ENCODE data around the gene TMEM176A.

The TMEM176A gene

GRCh38 chr7:150797661-150798060, 2.9 kb upstream of the TMEM176A start:
- no peak overlapping the region for H3K4me3 ChIP-seq (ENCODE audit: low read depth, low read length)
- no peak for DNase-seq (ENCODE audit: low read depth)
- no peak for TF ChIP-seq CTCF (conservative IDR thresholded peaks at IDR 0.05; ENCODE audit: low read depth, low read length)

GRCh38 chr7:150799156-150799555, 1.4 kb upstream of the TMEM176A start:
- no peak overlapping the region for H3K4me3 ChIP-seq (ENCODE audit: low read depth, low read length)
- no peak for TF ChIP-seq CTCF (conservative IDR thresholded peaks at IDR 0.05; ENCODE audit: low read depth, low read length)
- DNase-seq (ENCODE audit: low read depth): no peak

- no peak for DNase-seq (ENCODE audit: low read depth)
- no peak within 1 kb of the TSS for H3K4me3 ChIP-seq (ENCODE audit: low read depth, low read length)
- TF ChIP-seq CTCF (conservative IDR thresholded peaks at IDR 0.05; ENCODE audit: low read depth, low read length): no peak
Measured at GRCh38 chr7:150799741-150800580, 608 bp upstream of the TMEM176A start, which contains the start of gene TMEM176B. TMEM176B (minus strand) TSS chr7:150800364; CDS start chr7:150796569, 3,795 bp downstream.

- no peak for TF ChIP-seq CTCF (conservative IDR thresholded peaks at IDR 0.05; ENCODE audit: low read depth, low read length)
- no peak overlapping the region for H3K4me3 ChIP-seq (ENCODE audit: low read depth, low read length)
- DNase-seq (ENCODE audit: low read depth): no peak
Measured at GRCh38 chr7:150801242-150801945, 825 bp downstream of the TMEM176A start.

GRCh38 chr7:150801946-150802771, 1.6 kb downstream of the TMEM176A start:
- H3K4me3 ChIP-seq (ENCODE audit: low read depth, low read length): no peak overlapping the region
- no peak for TF ChIP-seq CTCF (conservative IDR thresholded peaks at IDR 0.05; ENCODE audit: low read depth, low read length)
- DNase-seq (ENCODE audit: low read depth): no peak

- TF ChIP-seq CTCF (conservative IDR thresholded peaks at IDR 0.05; ENCODE audit: low read depth, low read length): no peak
- DNase-seq (ENCODE audit: low read depth): no peak
Measured at GRCh38 chr7:150803161-150803860, 2.7 kb downstream of the TMEM176A start.

More at GRCh38 chr7:150803161-150803860, 2.7 kb downstream of the TMEM176A start:
- no peak overlapping the region for H3K4me3 ChIP-seq (ENCODE audit: low read depth, low read length)

All from choroid plexus epithelial cell (primary cell).